HEK293 (cell line): ENCODE results near the gene SLX4.
A peak's percentile ranks its signal among the peaks of the same experiment; 100 is the strongest.

Experiments used
- BCL11B ChIP-seq: fragments of 450-650 bp; formaldehyde crosslinking; IDR thresholded peaks from 2 replicates; pipeline ENCODE4 v1.5.1; 2016; ENCODE audit warnings: low read depth, missing biosample characterization, missing genetic modification characterization
- GLIS2 ChIP-seq: fragments of 450-650 bp; formaldehyde crosslinking; IDR thresholded peaks from 2 replicates; pipeline ENCODE4 v1.5.1; 2016; ENCODE audit warnings: missing biosample characterization, missing genetic modification characterization
- KLF16 ChIP-seq: fragments of 450-650 bp; formaldehyde crosslinking; IDR thresholded peaks from 2 replicates; pipeline ENCODE4 v1.5.1; 2017; ENCODE audit warnings: missing biosample characterization, missing genetic modification characterization
- KLF7 ChIP-seq: fragments of 450-650 bp; formaldehyde crosslinking; IDR thresholded peaks from 2 replicates; pipeline ENCODE4 v1.5.1; 2016; ENCODE audit warnings: missing biosample characterization, missing genetic modification characterization, borderline replicate concordance
- KLF8 ChIP-seq: fragments of 450-650 bp; formaldehyde crosslinking; IDR thresholded peaks from 2 replicates; pipeline ENCODE4 v1.5.1; 2016; ENCODE audit warnings: missing biosample characterization, missing genetic modification characterization
- KLF9 ChIP-seq: fragments of 450-650 bp; formaldehyde crosslinking; IDR thresholded peaks from 2 replicates; pipeline ENCODE4 v1.5.1; 2016; ENCODE audit warnings: missing biosample characterization, missing genetic modification characterization, low read depth
- SCRT1 ChIP-seq: fragments of 450-650 bp; formaldehyde crosslinking; IDR thresholded peaks from 2 replicates; pipeline ENCODE4 v1.5.1; 2016; ENCODE audit warnings: missing biosample characterization, missing genetic modification characterization, borderline replicate concordance
- SCRT2 ChIP-seq: fragments of 450-650 bp; formaldehyde crosslinking; IDR thresholded peaks from 2 replicates; pipeline ENCODE4 v1.5.1; 2016; ENCODE audit warnings: missing biosample characterization, missing genetic modification characterization
- SP2 ChIP-seq: fragments of 450-650 bp; formaldehyde crosslinking; IDR thresholded peaks from 2 replicates; pipeline ENCODE4 v1.5.1; 2016; ENCODE audit warnings: missing biosample characterization, missing genetic modification characterization
- YY2 ChIP-seq: fragments of 450-650 bp; formaldehyde crosslinking; IDR thresholded peaks from 2 replicates; pipeline ENCODE4 v1.5.1; 2016; ENCODE audit warnings: missing biosample characterization, missing genetic modification characterization
- ZBTB17 ChIP-seq: fragments of 450-650 bp; formaldehyde crosslinking; IDR thresholded peaks from 2 replicates; pipeline ENCODE4 v1.5.1; 2016; ENCODE audit warnings: missing biosample characterization, missing genetic modification characterization
- ZEB2 ChIP-seq: fragments of 450-650 bp; formaldehyde crosslinking; IDR thresholded peaks from 2 replicates; pipeline ENCODE4 v1.5.1; 2016; ENCODE audit warnings: missing biosample characterization, missing genetic modification characterization
- ZFHX2 ChIP-seq: fragments of 450-650 bp; formaldehyde crosslinking; conservative IDR thresholded peaks from 2 replicates; pipeline ENCODE4 v1.5.1; 2016; ENCODE audit warnings: missing biosample characterization, missing genetic modification characterization
- ZFP37 ChIP-seq: fragments of 450-650 bp; formaldehyde crosslinking; IDR thresholded peaks from 2 replicates; pipeline ENCODE4 v1.5.1; 2016; ENCODE audit warnings: missing biosample characterization, missing genetic modification characterization
- ZNF175 ChIP-seq: fragments of 450-650 bp; formaldehyde crosslinking; IDR thresholded peaks from 2 replicates; pipeline ENCODE4 v1.5.1; 2016; ENCODE audit warnings: missing biosample characterization, missing genetic modification characterization
- ZNF23 ChIP-seq: fragments of 450-650 bp; formaldehyde crosslinking; IDR thresholded peaks from 2 replicates; pipeline ENCODE4 v1.5.1; 2016; ENCODE audit warnings: missing biosample characterization, missing genetic modification characterization, borderline replicate concordance
- ZNF239 ChIP-seq: fragments of 450-650 bp; formaldehyde crosslinking; IDR thresholded peaks from 2 replicates; pipeline ENCODE4 v1.5.1; 2016; ENCODE audit warnings: missing biosample characterization, missing genetic modification characterization
- ZNF24 ChIP-seq: fragments of 450-650 bp; formaldehyde crosslinking; IDR thresholded peaks from 2 replicates; pipeline ENCODE4 v1.5.1; 2016; ENCODE audit warnings: missing biosample characterization, missing genetic modification characterization
- ZNF292 ChIP-seq: fragments of 450-650 bp; formaldehyde crosslinking; IDR thresholded peaks from 2 replicates; pipeline ENCODE4 v1.5.1; 2016; ENCODE audit warnings: low read depth, missing biosample characterization, missing genetic modification characterization, borderline replicate concordance
- ZNF335 ChIP-seq: fragments of 450-650 bp; formaldehyde crosslinking; conservative IDR thresholded peaks from 2 replicates; pipeline ENCODE4 v1.5.1; 2016; ENCODE audit warnings: missing biosample characterization, missing genetic modification characterization
- ZNF341 ChIP-seq: fragments of 450-650 bp; formaldehyde crosslinking; IDR thresholded peaks from 2 replicates; pipeline ENCODE4; 2016; ENCODE audit warnings: low read depth, missing biosample characterization, missing genetic modification characterization
- ZNF391 ChIP-seq: fragments of 450-650 bp; formaldehyde crosslinking; IDR thresholded peaks from 2 replicates; pipeline ENCODE4 v1.5.1; 2016; ENCODE audit warnings: low read depth, missing biosample characterization, missing genetic modification characterization, borderline replicate concordance
- ZNF549 ChIP-seq: fragments of 450-650 bp; IDR thresholded peaks from 2 replicates; pipeline ENCODE4 v1.5.1; 2018; ENCODE audit warnings: missing biosample characterization, missing genetic modification characterization, mild to moderate bottlenecking, inconsistent platforms, moderate library complexity
- ZNF560 ChIP-seq: fragments of 450-650 bp; formaldehyde crosslinking; IDR thresholded peaks from 2 replicates; pipeline ENCODE4 v1.5.1; 2017; ENCODE audit warnings: missing biosample characterization, missing genetic modification characterization, borderline replicate concordance
- ZNF707 ChIP-seq: fragments of 450-650 bp; formaldehyde crosslinking; IDR thresholded peaks from 2 replicates; pipeline ENCODE4 v1.5.1; 2016; ENCODE audit warnings: missing biosample characterization, missing genetic modification characterization
- TF ChIP-seq, protein P1 (sequence below): fragments of 450-650 bp; formaldehyde crosslinking; IDR thresholded peaks from 2 replicates; pipeline ENCODE4 v1.5.1; 2016; ENCODE audit warnings: missing biosample characterization, missing genetic modification characterization
- TF ChIP-seq, protein P2 (sequence below): fragments of 450-650 bp; formaldehyde crosslinking; IDR thresholded peaks from 2 replicates; pipeline ENCODE4 v1.5.1; 2017; ENCODE audit warnings: missing biosample characterization, missing genetic modification characterization
- TF ChIP-seq, protein P3 (sequence below): fragments of 450-650 bp; formaldehyde crosslinking; IDR thresholded peaks from 2 replicates; pipeline ENCODE4 v1.5.1; 2016; ENCODE audit warnings: missing biosample characterization, missing genetic modification characterization
- TF ChIP-seq, protein P4 (sequence below): fragments of 450-650 bp; formaldehyde crosslinking; IDR thresholded peaks from 2 replicates; pipeline ENCODE4 v1.5.1; 2017; ENCODE audit warnings: missing biosample characterization, missing genetic modification characterization
- TF ChIP-seq, protein P5 (sequence below): fragments of 450-650 bp; formaldehyde crosslinking; IDR thresholded peaks from 2 replicates; pipeline ENCODE4 v1.5.1; 2017; ENCODE audit warnings: missing biosample characterization, missing genetic modification characterization

The SLX4 gene

DNA sequence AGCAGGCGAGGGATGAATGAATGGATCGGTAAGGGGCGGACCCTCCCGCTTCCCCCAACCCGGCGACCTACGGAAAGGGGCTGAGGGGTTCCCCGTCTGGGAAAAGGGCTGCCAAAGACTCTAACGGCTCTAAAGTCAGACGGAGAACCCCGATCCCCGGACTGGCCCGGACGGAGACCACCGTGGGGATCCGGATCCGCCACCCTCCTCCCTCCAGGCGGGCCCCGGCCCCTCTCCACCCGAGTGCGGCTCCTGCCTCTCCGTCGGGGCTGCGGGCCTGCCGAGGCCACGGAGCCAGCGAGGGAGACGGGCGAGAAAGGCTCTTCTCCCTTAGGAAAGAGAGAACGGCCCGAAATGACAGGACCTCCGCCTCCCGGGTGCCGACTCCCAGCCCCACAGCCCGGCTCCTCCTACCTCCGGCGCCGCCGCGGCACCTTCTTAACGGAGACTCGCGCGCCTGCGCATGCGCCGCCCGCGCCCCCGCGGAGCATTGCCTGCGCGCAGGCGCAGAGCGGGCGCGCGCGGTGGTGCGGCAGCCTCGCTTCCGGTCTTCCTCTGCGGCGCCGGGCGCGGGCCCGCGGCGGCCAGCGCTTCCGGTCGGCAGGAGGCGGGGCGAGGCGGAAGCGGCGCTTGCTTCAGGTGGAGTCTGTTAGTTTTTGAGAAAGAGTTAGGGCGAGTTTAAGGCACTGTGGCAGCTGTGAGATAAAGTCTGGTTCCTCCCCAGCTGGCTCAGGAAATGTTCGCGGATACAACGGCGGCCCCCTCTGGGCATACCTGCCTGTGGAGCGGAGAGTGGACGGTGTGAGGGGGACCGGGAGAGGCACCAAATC is at the start of gene SLX4 (continued):
- TF ChIP-seq, protein P1, sequence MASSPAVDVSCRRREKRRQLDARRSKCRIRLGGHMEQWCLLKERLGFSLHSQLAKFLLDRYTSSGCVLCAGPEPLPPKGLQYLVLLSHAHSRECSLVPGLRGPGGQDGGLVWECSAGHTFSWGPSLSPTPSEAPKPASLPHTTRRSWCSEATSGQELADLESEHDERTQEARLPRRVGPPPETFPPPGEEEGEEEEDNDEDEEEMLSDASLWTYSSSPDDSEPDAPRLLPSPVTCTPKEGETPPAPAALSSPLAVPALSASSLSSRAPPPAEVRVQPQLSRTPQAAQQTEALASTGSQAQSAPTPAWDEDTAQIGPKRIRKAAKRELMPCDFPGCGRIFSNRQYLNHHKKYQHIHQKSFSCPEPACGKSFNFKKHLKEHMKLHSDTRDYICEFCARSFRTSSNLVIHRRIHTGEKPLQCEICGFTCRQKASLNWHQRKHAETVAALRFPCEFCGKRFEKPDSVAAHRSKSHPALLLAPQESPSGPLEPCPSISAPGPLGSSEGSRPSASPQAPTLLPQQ (tag by site-specific recombination): 0 out of 2 replicates have a peak, but pooled peaks have one; percentile 26
- TF ChIP-seq ZNF292 (no peak), ZNF23 (no peak), ZFHX2 (no peak; the same call in 1 of the 2 replicates), ZNF391 (tag by site-specific recombination) (no peak), BCL11B (tag by site-specific recombination) (peak; percentile 49; the same call in 1 of the 2 replicates), ZNF239 (tag by site-specific recombination) (no peak), ZFP37 (tag by site-specific recombination) (no peak), ZBTB17 (tag by site-specific recombination) (peak; percentile 37; the same call in 1 of the 2 replicates), ZEB2 (tag by site-specific recombination) (peak; percentile 35; the same call in 1 of the 2 replicates), ZNF175 (tag by site-specific recombination) (no peak), ZNF549 (tag by site-specific recombination) (no peak), GLIS2 (0 out of 2 replicates have a peak, but pooled peaks have one; percentile 20), YY2 (peak; percentile 12; the same call in 1 of the 2 replicates), ZNF335 (tag by site-specific recombination) (peak; percentile 75), ZNF707 (tag by site-specific recombination) (no peak), ZNF341 (tag by site-specific recombination) (0 out of 2 replicates have a peak, but pooled peaks have one; percentile 27), KLF16 (no peak), SCRT1 (no peak), SP2 (peak; percentile 17; the same call in 1 of the 2 replicates), KLF9 (tag by site-specific recombination) (peak; percentile 65), ZNF24 (tag by site-specific recombination) (peak; percentile 68), KLF8 (peak; percentile 13; the same call in 1 of the 2 replicates), ZNF560 (tag by site-specific recombination) (no peak), KLF7 (no peak), SCRT2 (tag by site-specific recombination) (peak; percentile 35; the same call in 1 of the 2 replicates)
- TF ChIP-seq, protein P2, sequence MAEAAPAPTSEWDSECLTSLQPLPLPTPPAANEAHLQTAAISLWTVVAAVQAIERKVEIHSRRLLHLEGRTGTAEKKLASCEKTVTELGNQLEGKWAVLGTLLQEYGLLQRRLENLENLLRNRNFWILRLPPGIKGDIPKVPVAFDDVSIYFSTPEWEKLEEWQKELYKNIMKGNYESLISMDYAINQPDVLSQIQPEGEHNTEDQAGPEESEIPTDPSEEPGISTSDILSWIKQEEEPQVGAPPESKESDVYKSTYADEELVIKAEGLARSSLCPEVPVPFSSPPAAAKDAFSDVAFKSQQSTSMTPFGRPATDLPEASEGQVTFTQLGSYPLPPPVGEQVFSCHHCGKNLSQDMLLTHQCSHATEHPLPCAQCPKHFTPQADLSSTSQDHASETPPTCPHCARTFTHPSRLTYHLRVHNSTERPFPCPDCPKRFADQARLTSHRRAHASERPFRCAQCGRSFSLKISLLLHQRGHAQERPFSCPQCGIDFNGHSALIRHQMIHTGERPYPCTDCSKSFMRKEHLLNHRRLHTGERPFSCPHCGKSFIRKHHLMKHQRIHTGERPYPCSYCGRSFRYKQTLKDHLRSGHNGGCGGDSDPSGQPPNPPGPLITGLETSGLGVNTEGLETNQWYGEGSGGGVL (tag by site-specific recombination): peak; percentile 36; the same call in 1 of the 2 replicates
- TF ChIP-seq, protein P3, sequence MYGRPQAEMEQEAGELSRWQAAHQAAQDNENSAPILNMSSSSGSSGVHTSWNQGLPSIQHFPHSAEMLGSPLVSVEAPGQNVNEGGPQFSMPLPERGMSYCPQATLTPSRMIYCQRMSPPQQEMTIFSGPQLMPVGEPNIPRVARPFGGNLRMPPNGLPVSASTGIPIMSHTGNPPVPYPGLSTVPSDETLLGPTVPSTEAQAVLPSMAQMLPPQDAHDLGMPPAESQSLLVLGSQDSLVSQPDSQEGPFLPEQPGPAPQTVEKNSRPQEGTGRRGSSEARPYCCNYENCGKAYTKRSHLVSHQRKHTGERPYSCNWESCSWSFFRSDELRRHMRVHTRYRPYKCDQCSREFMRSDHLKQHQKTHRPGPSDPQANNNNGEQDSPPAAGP (tag by site-specific recombination): 0 out of 2 replicates have a peak, but pooled peaks have one; percentile 19
- TF ChIP-seq, protein P4, sequence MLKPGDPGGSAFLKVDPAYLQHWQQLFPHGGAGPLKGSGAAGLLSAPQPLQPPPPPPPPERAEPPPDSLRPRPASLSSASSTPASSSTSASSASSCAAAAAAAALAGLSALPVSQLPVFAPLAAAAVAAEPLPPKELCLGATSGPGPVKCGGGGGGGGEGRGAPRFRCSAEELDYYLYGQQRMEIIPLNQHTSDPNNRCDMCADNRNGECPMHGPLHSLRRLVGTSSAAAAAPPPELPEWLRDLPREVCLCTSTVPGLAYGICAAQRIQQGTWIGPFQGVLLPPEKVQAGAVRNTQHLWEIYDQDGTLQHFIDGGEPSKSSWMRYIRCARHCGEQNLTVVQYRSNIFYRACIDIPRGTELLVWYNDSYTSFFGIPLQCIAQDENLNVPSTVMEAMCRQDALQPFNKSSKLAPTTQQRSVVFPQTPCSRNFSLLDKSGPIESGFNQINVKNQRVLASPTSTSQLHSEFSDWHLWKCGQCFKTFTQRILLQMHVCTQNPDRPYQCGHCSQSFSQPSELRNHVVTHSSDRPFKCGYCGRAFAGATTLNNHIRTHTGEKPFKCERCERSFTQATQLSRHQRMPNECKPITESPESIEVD: no peak
- TF ChIP-seq, protein P5, sequence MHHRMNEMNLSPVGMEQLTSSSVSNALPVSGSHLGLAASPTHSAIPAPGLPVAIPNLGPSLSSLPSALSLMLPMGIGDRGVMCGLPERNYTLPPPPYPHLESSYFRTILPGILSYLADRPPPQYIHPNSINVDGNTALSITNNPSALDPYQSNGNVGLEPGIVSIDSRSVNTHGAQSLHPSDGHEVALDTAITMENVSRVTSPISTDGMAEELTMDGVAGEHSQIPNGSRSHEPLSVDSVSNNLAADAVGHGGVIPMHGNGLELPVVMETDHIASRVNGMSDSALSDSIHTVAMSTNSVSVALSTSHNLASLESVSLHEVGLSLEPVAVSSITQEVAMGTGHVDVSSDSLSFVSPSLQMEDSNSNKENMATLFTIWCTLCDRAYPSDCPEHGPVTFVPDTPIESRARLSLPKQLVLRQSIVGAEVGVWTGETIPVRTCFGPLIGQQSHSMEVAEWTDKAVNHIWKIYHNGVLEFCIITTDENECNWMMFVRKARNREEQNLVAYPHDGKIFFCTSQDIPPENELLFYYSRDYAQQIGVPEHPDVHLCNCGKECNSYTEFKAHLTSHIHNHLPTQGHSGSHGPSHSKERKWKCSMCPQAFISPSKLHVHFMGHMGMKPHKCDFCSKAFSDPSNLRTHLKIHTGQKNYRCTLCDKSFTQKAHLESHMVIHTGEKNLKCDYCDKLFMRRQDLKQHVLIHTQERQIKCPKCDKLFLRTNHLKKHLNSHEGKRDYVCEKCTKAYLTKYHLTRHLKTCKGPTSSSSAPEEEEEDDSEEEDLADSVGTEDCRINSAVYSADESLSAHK (tag by site-specific recombination): peak; percentile 11; the same call in 1 of the 2 replicates
